HG02610 (cell line): ENCODE data around the gene KRT84.
"Not testable (repeated sequence)": the region's sequence is repeated elsewhere in the genome, so short reads cannot be mapped to it uniquely, and the experiment has no call there.

Experiments
- ATAC-seq: cut with Tn5 transposase; IDR thresholded peaks from one replicate; pipeline ENCODE4 v1.9.1; 2021; ENCODE audit warnings: mild to moderate bottlenecking, moderate library complexity; ENCODE audit not compliant: unreplicated experiment

KRT84 gene

DNA sequence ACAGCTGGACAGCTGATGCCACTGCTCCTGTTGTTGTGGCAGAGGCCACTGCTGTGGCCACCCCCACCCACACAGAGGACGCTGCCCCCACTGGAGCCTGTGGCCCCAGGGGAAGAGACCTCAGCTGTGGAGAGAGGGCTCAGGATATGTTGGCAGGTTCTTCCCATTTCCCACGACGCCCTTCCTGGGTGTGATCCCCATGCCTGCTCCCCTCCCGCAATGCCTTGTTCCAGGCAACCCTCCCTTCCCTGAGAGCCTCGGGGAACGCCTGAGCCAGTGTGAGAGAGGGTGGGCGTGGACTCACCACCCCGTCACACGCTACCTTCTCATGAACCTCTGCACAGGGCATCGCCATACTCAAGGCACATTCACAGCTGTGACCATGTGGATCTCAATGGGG, 26.4 kb upstream of the KRT84 start:
- ATAC-seq = no peak

DNA sequence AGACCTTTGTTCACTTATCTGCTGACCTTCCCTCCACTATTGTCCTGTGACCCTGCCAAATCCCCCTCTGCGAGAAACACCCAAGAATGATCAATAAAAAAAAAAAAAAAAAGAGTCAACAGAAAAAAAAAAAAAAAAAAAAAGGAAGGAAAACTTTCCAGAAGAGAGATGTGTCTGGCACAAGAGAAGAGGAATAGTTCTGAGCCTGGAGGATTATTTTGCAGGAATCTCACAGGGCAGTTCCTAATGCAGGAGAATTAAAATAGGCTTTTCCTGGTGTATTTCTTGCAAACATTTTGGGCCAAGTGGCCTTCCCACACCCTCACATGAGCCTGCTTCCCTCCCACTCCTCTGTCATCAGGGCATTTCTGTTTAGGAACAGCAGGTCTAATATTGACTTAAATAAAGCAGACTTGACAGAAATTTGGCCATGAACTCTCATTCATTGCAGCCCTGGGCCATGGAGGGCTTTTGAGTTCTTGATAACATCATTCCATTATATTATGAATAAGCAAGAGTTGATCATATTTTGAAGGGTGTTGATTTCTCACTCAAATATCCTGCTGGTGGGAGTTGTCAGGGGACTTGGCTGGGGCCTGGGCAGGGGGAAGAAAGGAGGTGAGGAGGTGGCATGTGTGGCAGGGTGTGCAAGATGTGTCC, 25.3 kb upstream of the KRT84 start:
- not testable (repeated sequence) for ATAC-seq

DNA sequence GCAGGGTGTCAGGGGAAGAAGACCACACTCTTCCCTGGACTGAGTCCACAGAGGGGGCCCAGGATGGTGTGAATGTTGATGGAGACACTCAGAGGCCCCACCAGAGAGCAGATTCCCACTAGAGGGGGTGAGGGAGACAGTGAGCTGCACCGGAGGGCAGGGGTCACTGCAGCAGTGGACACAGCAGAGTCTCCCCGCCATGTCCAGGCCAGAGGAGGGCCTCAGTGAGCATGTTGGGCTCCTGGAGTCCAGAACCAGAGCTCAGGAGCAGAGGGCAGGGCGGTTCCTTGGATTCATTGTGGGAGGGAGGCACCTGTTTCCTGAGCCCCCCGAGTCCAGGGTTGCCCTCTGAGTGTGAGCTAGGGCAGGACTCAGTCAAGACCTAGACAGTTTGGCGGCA, 22.5 kb upstream of the KRT84 start:
- ATAC-seq = no peak

DNA sequence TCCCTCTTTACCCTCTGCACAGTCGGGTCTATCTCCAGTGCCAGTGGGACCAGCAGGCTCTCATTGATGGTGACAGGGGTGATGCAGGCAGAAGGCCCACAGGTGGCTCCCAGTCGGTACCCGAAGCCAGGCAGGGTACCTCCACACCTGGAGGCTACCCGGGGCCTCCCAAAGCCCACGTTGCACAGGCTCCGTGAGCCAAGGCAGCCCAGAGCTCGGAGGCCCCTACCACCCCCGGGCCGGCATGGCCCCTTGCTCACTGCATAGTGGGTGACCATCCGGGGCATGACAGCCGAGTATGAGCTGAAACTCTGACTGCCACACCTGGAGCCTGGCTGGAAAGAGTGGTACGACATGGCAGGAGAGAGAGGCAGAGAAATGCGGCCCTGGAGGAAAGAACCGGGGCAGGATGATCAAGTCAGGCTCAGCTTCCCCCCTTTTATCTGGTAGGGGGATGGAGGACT, 20.5 kb upstream of the KRT84 start, which contains the start of gene KRT82:
KRT82 (minus strand) TSS at position 414 of the 464 bp plus-strand sequence; CDS start at position 356, 58 bp downstream.
- no peak for ATAC-seq

DNA sequence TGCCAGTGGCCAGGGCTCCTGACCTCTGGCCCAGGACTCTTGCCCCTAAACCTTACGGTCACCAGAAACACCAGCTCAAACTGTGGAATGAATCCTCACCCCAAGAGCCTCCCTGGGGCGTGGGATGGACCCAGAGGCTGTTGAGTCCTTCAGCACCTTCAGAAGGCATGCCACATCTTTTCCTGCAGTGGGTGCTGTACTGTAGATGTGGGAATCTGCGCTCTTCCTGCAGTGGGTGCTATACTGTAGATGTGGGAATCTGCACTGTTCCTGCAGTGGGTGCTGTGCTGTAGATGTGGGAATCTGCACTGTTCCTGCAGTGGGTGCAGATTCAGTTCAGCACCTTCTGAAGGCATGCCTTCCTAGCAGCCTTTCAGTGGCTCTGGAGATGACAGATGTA, 19.5 kb upstream of the KRT84 start:
- no peak for ATAC-seq

DNA sequence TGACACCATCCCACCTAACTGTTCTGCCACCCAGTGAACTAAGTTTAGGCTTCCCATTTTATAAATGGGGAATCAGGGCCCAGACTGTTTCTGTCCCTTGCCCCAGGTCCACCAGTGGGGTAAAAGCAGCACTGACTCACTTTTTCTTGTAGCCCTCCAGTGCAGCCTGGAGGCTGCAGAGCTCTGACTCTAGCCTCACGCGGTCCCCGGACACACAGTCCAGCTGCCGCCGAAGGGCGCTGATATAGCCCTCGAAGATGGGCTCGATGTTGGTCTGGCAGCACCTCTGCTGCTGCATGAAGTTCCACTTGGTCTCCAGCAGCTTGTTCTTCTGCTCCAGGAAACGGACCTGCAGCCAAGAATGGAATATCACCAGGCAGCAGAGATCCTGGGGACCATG, 18.1 kb upstream of the KRT84 start:
- no peak for ATAC-seq

DNA sequence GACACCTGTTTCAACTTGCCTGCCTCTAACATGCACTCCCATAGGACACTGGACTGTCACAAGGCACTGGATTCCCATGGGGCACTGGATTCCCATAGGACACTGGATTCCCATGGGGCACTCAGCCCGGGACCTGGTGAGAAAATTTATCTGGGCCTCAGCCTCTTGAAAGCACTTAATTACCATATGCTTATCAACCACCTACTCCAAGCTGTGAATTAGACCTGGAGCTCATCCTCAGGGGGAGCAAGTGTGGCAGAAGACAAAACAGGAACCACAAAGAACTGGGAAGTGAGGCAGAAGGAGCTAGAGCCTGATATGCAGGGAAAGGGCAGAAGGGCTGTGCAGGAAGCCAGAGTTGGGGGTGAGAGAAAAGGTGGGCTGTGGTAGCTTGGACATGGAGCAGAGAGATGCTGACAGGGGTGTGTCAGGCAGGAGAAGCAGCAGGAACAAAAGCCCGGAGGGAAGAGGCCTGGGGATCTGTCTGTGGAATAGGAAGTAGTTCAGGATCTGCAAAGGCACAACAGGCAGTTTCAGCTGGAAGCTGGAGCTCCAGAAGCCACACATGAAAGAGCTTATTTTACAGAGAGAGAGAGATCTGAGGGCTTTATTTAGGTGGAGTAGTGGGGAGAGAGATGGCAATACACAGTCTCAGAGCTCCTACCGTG, 17.6 kb upstream of the KRT84 start:
- ATAC-seq = no peak

DNA sequence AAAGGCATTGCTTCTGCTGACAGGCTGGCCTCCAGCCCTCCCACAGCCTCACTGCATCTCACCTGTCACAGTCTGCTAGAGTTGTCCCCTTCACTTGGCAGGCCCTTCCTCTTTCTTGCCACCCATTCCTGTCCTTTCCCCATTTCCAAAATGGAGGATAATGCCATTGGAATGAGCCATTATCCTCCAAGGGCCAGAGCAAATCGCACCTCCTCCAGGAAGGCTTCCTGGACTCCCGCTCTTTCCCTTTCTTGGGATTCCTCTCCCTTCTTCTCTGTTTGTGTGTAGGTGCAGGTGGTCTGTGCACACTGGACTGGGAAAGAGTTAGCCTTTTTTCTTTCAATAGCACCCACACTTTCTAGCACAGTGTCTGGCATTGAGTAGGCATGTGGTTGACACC, 16.9 kb upstream of the KRT84 start:
- ATAC-seq = no peak

DNA sequence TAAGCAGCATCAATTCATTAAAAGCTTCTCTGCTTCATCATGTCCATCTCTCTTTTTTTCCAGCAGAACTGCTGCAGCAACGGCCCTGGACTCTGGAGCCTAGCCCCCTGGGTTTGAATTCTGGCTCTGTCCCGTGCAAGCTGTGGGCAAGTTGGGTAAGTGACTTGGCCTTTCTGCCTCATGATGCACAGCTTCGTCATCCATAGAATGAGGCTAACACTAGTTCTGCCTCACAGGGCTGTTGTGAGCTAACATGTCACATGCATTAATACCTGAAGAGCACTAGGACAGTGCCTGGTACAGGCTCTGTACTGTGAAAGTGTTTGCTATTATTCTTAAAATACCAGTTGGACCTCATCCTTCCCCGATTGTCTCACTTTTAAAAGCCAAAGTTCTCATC, 16.5 kb upstream of the KRT84 start:
- ATAC-seq = no peak

DNA sequence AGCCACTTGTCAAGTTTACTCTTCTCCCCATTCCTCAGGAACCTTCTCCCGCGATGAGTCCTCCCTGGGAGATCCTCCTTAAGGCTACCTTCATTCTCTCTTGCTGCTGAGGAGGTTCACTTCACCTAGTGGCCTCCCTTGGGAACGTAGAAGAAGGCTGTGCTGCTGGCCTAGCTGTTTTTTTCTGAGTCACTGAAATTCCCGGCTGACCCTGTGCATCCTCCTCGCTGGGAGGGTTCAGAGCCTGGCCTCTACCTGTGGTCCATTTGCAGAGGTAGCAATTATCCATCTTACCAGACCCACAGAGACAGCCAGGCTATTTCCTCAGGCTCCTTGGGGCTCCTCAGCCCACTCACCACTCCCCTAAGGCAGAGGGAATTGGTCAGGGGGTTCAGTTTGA, 16.1 kb upstream of the KRT84 start:
- ATAC-seq = no peak

DNA sequence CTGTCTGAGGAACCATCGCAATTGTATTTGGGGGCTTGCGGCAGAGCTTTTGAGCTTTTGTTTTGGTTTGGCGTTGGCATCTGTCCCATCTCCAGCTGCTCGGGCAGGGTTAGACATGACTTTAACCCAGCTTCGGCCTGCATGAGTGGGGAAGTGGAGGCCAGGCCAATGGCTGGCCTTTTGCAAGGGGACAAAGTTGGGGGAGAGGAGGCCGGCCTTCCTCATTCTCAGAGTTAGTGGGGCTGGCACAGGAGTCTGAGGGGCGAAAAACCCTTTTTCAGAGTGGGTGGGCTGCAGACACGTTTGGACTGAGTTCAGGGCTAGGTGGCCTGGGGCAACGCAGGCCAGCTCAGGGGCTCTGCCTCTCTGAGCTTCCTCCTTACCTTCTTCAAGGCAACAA, 15.5 kb upstream of the KRT84 start:
- ATAC-seq = no peak

DNA sequence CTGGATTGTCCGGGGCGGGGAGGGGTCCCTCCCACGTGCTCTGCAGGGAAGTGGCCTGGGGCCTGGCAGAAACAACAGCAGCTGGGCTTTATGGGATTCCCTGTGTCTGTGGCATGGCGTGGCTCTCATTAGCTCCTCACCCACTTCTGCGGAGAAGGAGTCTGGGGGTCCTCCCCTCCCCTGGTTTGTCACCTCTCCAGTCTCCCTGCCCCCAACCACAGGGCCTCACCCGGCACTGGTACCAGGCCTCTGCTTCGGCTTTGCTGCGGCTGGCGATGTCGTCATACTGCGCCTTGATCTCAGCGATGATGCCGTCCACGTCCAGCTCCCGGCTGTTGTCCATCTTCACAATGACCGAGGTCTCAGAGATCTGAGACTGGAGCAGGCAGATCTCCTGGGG, 14.3 kb upstream of the KRT84 start:
- ATAC-seq = no peak

DNA sequence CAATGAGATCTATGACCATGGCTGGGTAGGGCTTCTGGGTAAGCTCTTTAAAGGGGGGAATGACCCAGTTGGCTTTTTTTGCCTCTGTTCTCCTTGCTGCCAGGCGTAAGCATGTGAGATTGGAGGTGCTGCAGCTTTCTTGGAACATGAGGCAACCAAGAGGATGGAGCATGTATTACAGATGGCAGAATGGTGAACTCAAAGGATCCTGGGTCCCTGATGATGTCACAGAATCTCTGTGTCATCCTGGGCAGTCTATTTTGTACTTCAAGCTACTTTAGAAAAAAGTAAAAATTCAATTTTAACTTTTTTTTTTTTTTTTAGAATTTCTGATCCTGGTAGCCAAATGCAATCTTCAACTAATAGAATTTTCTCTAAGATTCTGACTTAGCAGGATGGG, 12.7 kb upstream of the KRT84 start:
- no peak for ATAC-seq

DNA sequence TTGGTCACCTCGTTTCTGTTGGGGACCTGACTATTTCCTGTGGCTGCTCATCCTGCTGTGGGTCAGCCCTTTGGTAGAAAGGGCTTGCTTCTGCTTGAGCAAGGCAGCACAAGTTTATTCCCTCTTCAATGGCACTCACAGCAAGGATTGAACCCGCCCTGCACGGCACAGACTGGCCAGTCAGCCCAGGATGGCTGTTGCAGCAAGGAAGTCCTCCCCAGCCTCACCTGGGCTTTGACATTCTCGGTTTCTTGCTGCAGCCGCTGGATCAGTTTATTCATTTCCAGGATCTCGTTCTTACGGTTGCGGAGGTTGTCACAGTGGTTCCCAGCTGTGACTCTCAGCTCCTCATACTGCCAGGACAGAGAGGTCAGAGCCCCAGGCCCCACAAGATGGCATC, 11.2 kb upstream of the KRT84 start:
- ATAC-seq = no peak

DNA sequence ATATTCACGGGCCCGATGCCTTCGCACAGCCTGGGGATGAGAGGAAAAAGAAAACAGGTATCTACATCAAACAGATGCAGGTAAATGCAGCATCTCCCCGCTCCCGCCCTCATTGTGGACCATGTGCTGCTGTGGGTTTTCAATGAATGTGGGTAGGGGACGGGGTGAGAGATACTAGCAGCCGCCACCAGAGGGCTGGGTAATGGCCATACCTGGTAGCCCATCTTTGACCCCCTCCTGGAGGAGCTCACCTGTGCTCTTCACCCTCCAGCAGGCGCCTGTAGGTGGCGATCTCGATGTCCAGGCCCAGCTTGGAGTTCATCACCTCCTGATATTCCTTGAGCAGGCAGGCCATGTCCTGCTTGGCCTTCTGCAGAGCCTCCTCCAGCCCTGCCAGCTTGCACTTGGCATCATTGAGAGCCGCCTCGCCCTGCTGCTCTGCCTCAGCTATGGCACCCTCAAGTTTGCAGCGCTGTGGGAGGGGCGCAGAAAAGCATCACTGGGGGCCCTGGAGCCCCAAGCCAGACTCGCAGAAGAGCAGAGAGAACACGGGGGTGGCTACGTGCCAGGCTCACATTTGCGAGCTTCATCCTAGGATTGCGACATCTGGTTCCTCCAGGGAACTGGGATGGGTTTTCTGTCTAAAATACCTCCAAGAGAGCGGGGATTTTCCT, 10.4 kb upstream of the KRT84 start:
- no peak for ATAC-seq

DNA sequence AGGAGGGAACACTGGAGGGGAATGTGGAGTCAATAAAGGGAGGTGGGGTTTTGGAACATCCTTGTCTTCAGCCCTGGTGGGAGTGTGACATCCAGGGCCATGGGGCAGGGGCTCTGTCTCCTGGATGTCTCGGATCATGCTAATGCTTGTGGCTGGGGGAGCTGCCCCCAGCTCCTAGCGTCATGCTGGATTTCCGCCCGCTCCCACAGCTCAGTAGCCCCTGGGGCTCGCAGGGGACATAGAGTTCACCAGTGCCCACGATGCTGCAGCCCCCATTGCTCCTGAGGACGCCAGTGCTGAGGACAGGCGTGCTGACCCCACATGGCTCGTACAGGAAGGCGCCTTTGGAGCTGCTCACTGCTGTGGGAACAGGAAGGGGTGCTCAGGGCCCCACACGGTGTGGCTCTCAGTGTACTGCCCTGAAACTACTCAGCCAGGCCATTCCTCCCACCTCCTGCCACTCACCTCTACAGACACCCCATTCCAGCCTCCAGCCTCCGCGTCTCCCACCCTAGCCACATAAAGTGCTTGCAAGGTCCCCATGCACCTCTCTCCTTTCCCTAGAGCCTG, 9.5 kb upstream of the KRT84 start:
- ATAC-seq = no peak

DNA sequence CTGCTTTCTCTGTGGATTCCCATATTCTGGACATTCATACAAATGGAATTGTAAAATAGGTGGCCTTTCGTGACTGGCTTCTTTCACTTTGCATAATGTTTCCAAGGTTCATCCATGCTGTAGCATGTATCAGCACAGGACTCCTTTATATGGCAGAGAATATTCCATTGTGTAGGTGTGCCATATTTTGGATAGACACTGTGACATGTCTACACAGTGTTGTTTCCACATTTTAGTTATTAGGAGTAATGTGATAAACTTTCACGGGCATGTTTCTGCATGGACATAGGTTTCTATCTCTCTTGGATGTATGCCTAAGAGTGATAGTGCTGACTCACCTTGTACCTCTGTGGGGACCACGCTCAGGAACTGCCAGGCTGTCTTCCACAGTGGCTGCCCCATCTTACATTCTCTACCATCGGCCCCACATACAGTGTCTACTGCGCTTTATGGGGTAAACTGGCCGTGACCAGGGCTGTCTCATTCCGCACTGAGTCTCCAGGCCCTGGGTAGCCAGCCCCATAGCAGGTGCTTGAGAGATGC, 7.1 kb upstream of the KRT84 start:
- ATAC-seq = no peak

DNA sequence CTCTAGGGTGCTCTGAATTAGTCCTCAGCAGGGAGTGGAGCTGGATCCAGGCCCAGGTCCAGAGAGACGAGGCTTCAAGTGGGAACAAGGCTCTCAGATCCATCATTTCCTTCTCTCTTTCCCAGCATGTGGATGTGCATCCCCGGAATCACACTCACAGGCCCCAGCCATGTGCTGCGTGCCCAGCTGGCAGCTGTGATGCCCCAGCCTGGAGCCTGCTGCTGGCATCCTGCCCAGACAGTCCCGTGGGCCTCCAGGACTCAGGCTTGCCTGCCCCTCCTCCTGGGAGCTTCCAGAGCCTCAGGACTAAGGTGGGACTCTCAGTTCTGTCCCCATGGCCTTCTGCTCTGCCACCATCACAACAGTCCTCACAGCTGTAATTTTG, 6.2 kb upstream of the KRT84 start:
- no peak for ATAC-seq

DNA sequence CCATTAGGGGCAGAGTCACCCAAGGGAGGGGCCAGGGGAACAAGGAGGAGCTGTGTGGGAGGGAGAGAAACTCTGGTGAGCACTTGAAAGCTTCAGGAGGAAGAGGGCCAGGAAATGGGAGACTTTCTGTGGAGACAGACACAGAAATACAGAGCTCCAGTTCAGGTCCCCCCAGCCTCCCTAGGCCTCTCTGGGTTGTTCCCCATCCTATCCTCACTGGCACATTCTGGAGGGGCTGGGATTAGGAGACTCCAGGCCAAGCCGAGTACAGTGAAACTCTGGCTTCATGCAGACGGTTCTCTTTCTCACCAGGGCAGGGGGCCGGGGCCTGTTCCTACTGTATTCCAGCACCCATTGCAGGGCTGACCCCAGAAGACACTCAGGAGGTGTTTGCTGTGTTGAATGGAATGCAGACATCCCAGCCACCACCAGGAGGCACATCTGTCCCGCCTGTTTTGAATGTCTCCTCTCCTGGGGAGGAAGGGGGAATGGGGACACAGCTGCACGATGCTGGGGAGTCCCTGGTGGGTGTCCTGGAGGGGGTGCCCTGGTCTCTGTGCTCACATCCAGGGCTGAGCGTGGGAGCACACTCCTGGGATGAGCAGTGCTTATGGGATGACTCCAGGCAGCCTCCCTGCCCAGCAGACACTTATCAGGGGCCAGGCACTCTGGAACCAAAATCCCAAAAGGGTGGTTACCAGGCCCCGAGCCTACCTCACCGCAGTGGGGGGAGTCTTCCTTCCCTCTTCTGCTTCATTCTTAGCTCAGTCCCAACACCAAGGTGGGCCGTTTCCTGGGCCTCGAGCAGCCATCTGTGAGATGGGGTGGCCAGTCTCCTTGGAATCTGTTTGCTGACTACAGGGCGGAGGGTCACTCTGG, 5.5 kb upstream of the KRT84 start:
- ATAC-seq = no peak

DNA sequence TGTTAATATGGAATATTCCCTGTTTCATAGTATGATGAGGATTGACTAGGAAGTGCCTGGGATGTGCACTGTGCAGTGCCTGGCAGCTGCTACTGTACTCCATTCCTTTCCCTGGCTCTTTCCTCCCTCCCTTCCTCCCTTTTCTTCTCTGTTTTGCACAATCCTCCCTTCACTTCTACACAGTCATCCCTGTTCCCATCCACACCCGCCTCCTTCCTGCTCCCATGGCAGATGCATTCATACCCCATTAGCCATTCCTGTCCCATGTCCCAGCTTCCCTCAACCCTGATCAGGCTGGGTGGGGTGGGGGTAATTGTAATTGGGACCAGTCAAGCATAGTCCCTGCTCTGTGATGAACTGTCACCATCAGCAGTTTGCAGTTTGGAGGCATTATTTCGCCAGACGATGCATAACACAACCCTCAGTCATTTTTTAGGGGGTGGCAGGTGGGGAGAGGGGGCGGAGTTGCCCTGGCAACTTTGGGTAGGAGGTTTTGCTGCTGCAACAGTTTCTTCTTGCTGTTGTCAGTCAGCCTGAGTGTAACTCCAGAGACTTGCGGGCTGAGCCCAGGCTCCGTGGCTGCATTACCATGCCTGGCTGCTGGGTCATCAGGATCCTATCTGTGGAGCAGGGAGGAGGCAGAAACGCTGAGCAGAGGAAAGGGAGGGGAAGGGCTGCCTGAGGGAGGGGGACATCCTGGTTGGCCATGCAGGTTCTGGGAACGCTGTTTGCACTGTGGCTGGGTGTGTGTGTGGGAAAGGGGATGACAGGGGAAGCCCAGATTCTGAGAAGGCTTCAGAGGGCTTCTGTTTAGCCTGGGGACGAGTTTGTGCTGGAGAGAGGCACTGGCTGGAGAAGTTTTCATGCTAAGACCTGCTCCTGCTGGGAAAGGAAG, 4.1 kb upstream of the KRT84 start:
- no peak for ATAC-seq
